Glomerular endothelial cell (primary cell): ENCODE measurements around the gene OR52E8. TPM values are rescaled to one million over a fixed set of nuclear protein-coding genes. Genes with fewer than 3 reads are reported as not detected.

Experiments used
- DNase-seq: peaks from one replicate; pipeline ENCODE4 v3.0.0-alpha.2; 2011; ENCODE audit warnings: low read depth, low spot score; ENCODE audit errors: extremely low read depth
- total RNA-seq: library from RNA; depleted of rRNA; stranded (reverse); fragments of >200 nt; gene quantifications from 2 replicates; pipeline ENCODE4 v1.2.3, GENCODE V29; 2015

The OR52E8 gene
- not detected in 2 replicates for total RNA-seq

GRCh38 chr11:5857590-5857989 lies at the start of gene OR52E8:
Gene OR52E8, minus strand, starts transcription at chr11:5857690. Its CDS starts 0 bp downstream, at chr11:5857690.
- DNase-seq = no peak

- DNase-seq = no peak
These were observed 42.0 kb upstream of the OR52E8 start for GRCh38 chr11:5899534-5899933.

GRCh38 chr11:5892908-5893307 lies 35.4 kb upstream of the OR52E8 start, which contains the start of gene OR52E5:
Gene OR52E5, plus strand, starts transcription at chr11:5893208. Its CDS starts 7,569 bp downstream, at chr11:5900777.
- DNase-seq = no peak

- DNase-seq = no peak
These were observed 33.8 kb upstream of the OR52E8 start for GRCh38 chr11:5891216-5891800.

- DNase-seq = no peak
These were observed 30.2 kb upstream of the OR52E8 start for GRCh38 chr11:5887661-5888060.

GRCh38 chr11:5887172-5887571 lies 29.7 kb upstream of the OR52E8 start:
- DNase-seq = no peak

GRCh38 chr11:5881756-5882155 lies 24.3 kb upstream of the OR52E8 start:
- DNase-seq = no peak

GRCh38 chr11:5880329-5880728 lies 22.8 kb upstream of the OR52E8 start, which contains the start of gene OR52E4:
Gene OR52E4, plus strand, starts transcription at chr11:5880629. Its CDS starts 3,664 bp downstream, at chr11:5884293.
- DNase-seq = no peak

- no peak for DNase-seq
These were observed 21.1 kb upstream of the OR52E8 start for GRCh38 chr11:5878564-5878963.

- no peak for DNase-seq
These were observed 8.3 kb upstream of the OR52E8 start for GRCh38 chr11:5865826-5866225.

- DNase-seq = no peak
These were observed 6.5 kb downstream of the OR52E8 start for GRCh38 chr11:5851002-5851401.

- no peak for DNase-seq
These were observed 9.8 kb downstream of the OR52E8 start for GRCh38 chr11:5847711-5848110.

GRCh38 chr11:5846701-5847100 lies 10.8 kb downstream of the OR52E8 start:
- DNase-seq = no peak

GRCh38 chr11:5841797-5842196 lies 15.7 kb downstream of the OR52E8 start, which contains the start of gene OR52E6:
Gene OR52E6, minus strand, starts transcription at chr11:5841897. Its CDS starts 0 bp downstream, at chr11:5841897.
- no peak for DNase-seq

GRCh38 chr11:5837695-5838094 lies 19.8 kb downstream of the OR52E8 start:
- DNase-seq = no peak

- no peak for DNase-seq
These were observed 24.0 kb downstream of the OR52E8 start for GRCh38 chr11:5833446-5833845.

- no peak for DNase-seq
These were observed 26.2 kb downstream of the OR52E8 start for GRCh38 chr11:5831196-5831829.

GRCh38 chr11:5818245-5818886 lies 39.1 kb downstream of the OR52E8 start:
- no peak for DNase-seq

GRCh38 chr11:5815534-5815933 lies 42.0 kb downstream of the OR52E8 start:
- DNase-seq = no peak

GRCh38 chr11:5809905-5810795 lies 47.3 kb downstream of the OR52E8 start:
- DNase-seq = no peak

GRCh38 chr11:5809122-5809519 lies 48.4 kb downstream of the OR52E8 start:
- DNase-seq = no peak
